Panc1 (cell line): ENCODE measurements around the gene ABCG1. TPM values are rescaled to one million over a fixed set of nuclear protein-coding genes. Genes with fewer than 3 reads are reported as not detected.

Experiments
- ATAC-seq: fragments of 200-7000 bp; cut with Tn5 transposase; 2 replicates; pipeline ENCODE4 v1.9.1; 2020; ENCODE audit warnings: mild to moderate bottlenecking, moderate library complexity
- BruUV-seq: library from RNA; stranded (reverse); fragments of 400-500 nt; replicated peaks from 2 replicates; lab custom pipeline; 2021; lab: Mats Ljungman, UMichigan
- CTCF ChIA-PET: fragments of 300-600 bp; sonication (Branson Sonifier 250); formaldehyde crosslinking; loops from one replicate; lab custom pipeline; 2022; ENCODE audit warnings: antibody characterized with exemption; lab: Charles Lee
- POLR2A ChIA-PET: fragments of 300-600 bp; sonication (Branson Sonifier 250); formaldehyde crosslinking; loops from one replicate; lab custom pipeline; 2022; ENCODE audit warnings: antibody characterized with exemption; lab: Charles Lee
- DNase-seq: peaks from one replicate; pipeline ENCODE4 v3.0.0-alpha.2; 2010; ENCODE audit warnings: low read depth, low spot score
- H3K27ac ChIP-seq: 2 replicates; pipeline ENCODE4 v1.5.1; 2011; ENCODE audit warnings: mild to moderate bottlenecking, low read length, inconsistent platforms
- H3K27me3 ChIP-seq: fragments of 200-500 bp; sonication (Bioruptor generic); 2 replicates; pipeline ENCODE4 v1.6.0; 2014; ENCODE audit warnings: low read length, inconsistent platforms; ENCODE audit not compliant: control insufficient read depth, insufficient read depth
- H3K36me3 ChIP-seq: fragments of 200-500 bp; sonication (Bioruptor generic); 2 replicates; pipeline ENCODE4 v1.5.1; 2014; ENCODE audit warnings: inconsistent platforms, mild to moderate bottlenecking, low read length, moderate library complexity; ENCODE audit not compliant: control insufficient read depth, insufficient read depth
- H3K4me1 ChIP-seq: 2 replicates; pipeline ENCODE4 v1.5.1; 2011; ENCODE audit warnings: inconsistent platforms, mild to moderate bottlenecking, low read length, moderate library complexity; ENCODE audit not compliant: control insufficient read depth, insufficient read depth
- H3K4me3 ChIP-seq, 2 experiments: 2 replicates each; pipeline ENCODE4 v1.5.1; 2011 to 2012; ENCODE audit warnings: low read depth in 2 of 2, low read length in 2 of 2, mild to moderate bottlenecking in 2 of 2, inconsistent platforms in 1 of 2, moderate library complexity in 1 of 2
- H3K9me3 ChIP-seq: fragments of 200-500 bp; sonication (Bioruptor generic); 2 replicates; pipeline ENCODE4 v1.5.1; 2014; ENCODE audit warnings: low read depth, mild to moderate bottlenecking, inconsistent platforms, low read length, moderate library complexity; ENCODE audit not compliant: control insufficient read depth, insufficient read depth
- POLR2AphosphoS5 ChIP-seq: IDR thresholded peaks from 2 replicates; pipeline ENCODE4 v1.6.1; 2012; ENCODE audit warnings: mild to moderate bottlenecking, low read depth, low read length, moderate library complexity
- SIN3A ChIP-seq: IDR thresholded peaks from 2 replicates; pipeline ENCODE4 v1.6.1; 2012; ENCODE audit warnings: low read depth, mild to moderate bottlenecking, low read length, moderate library complexity, borderline replicate concordance; ENCODE audit not compliant: insufficient read depth
- TCF7L2 ChIP-seq: IDR thresholded peaks from 2 replicates; pipeline ENCODE4 v1.6.1; 2011; ENCODE audit warnings: mild to moderate bottlenecking, low read depth, low read length, inconsistent platforms
- in situ Hi-C: cut with HindIII; loops from 2 replicates; pipeline ENCODE4 v1.10.0; 2016; ENCODE audit warnings: low sequenced_read_pairs, low pct_unique_long_range_greater_than_20kb
- intact Hi-C: fragments of 100-400 bp; cut with micrococcal nuclease; formaldehyde crosslinking; loops from one replicate; pipeline ENCODE4 v1.10.0; 2022; ENCODE audit not compliant: unreplicated experiment
- total RNA-seq: library from RNA; stranded (reverse); gene quantifications from one replicate; pipeline ENCODE4 v1.2.1, GENCODE V29; 2021; ENCODE audit not compliant: unreplicated experiment
- TF ChIP-seq, protein P1 (sequence below): fragments of 450-650 bp; IDR thresholded peaks from 2 replicates; pipeline ENCODE4 v1.5.1; 2017; ENCODE audit warnings: mild to moderate bottlenecking
- TF ChIP-seq, protein P2 (sequence below), 2 experiments: IDR thresholded peaks; 2 replicates each; pipeline ENCODE4 v1.6.1; 2011 to 2012; ENCODE audit warnings: low read depth in 2 of 2, control low read depth in 1 of 2, low read length in 1 of 2, mild to moderate bottlenecking in 1 of 2, moderate library complexity in 1 of 2; ENCODE audit not compliant: insufficient read depth in 1 of 2

The ABCG1 gene
- total RNA-seq, 1 experiment from 2014 or later: 0.80 TPM

DNA sequence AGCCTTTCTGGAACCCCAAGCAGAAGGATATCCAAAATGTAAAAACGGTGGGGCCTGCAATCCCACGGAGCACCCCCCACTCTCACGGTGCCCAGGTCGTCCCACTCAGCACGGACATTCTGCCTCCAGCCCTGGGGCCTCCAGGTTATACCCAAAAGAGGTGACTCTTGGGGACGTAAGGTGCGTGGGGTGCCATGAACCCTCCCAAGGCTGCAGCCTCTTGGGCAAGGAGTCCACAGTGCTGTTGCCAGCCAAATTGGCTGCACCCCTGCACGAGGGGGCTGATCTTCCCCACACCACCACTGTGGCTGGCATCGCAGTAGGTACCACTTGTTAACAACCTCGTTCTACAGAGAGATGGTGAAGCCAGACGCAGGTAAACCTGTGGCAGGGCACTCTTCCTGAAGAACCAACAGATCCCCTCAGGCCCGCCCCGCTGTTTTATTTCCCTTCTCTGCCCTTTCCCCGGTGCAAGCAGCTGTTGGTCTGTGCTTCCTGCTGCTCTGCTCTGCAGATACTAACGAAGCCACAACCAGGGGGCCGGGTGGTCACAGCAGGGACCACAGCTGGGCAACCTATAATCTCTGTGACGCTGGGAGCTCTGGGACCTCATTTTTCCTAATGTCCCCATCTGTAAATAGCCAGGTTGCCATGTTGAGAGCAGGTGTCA lies 87.6 kb downstream of the ABCG1 start:
- no peak overlapping the region for H3K4me3 ChIP-seq
- H3K27ac ChIP-seq: no peak overlapping the region
- H3K4me1 ChIP-seq: peaks cover 5% of the 10 kb centered on the region
- ChIA-PET CTCF (no interaction called here), POLR2A (no interaction called here)
- no peaks in the 10 kb centered on the region for H3K36me3 ChIP-seq
- BruUV-seq: no TSS peak
- ATAC-seq (no peak), DNase-seq (no peak)
- H3K9me3 ChIP-seq: no peaks in the 10 kb centered on the region
- intact Hi-C loops (loop anchor here (2.0 kb wide), 1 partner anchor 144 kb away; no protein-coding TSS in a partner anchor), in situ Hi-C loops (no loop called here)
- no peaks in the 10 kb centered on the region for H3K27me3 ChIP-seq
- no peak for TF ChIP-seq SIN3A
- no peak for TF ChIP-seq POLR2AphosphoS5
- TF ChIP-seq, protein P1, sequence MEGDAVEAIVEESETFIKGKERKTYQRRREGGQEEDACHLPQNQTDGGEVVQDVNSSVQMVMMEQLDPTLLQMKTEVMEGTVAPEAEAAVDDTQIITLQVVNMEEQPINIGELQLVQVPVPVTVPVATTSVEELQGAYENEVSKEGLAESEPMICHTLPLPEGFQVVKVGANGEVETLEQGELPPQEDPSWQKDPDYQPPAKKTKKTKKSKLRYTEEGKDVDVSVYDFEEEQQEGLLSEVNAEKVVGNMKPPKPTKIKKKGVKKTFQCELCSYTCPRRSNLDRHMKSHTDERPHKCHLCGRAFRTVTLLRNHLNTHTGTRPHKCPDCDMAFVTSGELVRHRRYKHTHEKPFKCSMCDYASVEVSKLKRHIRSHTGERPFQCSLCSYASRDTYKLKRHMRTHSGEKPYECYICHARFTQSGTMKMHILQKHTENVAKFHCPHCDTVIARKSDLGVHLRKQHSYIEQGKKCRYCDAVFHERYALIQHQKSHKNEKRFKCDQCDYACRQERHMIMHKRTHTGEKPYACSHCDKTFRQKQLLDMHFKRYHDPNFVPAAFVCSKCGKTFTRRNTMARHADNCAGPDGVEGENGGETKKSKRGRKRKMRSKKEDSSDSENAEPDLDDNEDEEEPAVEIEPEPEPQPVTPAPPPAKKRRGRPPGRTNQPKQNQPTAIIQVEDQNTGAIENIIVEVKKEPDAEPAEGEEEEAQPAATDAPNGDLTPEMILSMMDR: no peak
- TF ChIP-seq, protein P2, sequence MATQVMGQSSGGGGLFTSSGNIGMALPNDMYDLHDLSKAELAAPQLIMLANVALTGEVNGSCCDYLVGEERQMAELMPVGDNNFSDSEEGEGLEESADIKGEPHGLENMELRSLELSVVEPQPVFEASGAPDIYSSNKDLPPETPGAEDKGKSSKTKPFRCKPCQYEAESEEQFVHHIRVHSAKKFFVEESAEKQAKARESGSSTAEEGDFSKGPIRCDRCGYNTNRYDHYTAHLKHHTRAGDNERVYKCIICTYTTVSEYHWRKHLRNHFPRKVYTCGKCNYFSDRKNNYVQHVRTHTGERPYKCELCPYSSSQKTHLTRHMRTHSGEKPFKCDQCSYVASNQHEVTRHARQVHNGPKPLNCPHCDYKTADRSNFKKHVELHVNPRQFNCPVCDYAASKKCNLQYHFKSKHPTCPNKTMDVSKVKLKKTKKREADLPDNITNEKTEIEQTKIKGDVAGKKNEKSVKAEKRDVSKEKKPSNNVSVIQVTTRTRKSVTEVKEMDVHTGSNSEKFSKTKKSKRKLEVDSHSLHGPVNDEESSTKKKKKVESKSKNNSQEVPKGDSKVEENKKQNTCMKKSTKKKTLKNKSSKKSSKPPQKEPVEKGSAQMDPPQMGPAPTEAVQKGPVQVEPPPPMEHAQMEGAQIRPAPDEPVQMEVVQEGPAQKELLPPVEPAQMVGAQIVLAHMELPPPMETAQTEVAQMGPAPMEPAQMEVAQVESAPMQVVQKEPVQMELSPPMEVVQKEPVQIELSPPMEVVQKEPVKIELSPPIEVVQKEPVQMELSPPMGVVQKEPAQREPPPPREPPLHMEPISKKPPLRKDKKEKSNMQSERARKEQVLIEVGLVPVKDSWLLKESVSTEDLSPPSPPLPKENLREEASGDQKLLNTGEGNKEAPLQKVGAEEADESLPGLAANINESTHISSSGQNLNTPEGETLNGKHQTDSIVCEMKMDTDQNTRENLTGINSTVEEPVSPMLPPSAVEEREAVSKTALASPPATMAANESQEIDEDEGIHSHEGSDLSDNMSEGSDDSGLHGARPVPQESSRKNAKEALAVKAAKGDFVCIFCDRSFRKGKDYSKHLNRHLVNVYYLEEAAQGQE (IDR thresholded peaks at IDR 0.05; ENCODE audit: insufficient read depth in 1 of 2, low read depth in 2 of 2, low read length in 1 of 2): no peak
- TF ChIP-seq TCF7L2: no peak

DNA sequence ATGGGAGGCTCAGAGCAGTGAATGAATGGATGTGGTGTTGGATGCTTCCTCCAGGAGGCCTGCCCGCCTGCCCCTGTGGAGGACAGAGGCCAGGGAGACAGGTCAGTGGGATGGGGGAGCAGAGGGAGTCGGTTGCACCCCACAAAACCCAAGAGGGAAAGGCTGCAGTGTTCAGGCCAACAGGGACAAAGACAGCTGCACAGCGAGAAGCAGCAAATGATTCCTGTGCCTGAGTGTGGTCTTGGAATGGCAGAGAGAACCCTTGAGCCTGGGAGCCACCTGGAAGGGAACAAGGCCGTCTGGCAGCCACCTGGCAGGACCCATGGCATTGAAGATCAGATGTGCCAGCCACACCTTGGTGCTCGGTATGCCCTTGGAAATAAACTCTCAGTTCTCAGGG lies 88.2 kb downstream of the ABCG1 start:
- no peak for ATAC-seq

More for the DNA sequence above, 88.2 kb downstream of the ABCG1 start:
- DNase-seq: no peak
- BruUV-seq: no TSS peak
- ChIA-PET POLR2A (no interaction called here), CTCF (no interaction called here)
- H3K4me1 ChIP-seq: peaks cover 10% of the 10 kb centered on the region
- no peaks in the 10 kb centered on the region for H3K9me3 ChIP-seq
- H3K36me3 ChIP-seq: no peaks in the 10 kb centered on the region
- in situ Hi-C loops: no loop called here
- no peak overlapping the region for H3K27ac ChIP-seq
- no peak overlapping the region for H3K4me3 ChIP-seq
- TF ChIP-seq, protein P2 (IDR thresholded peaks at IDR 0.05; ENCODE audit: insufficient read depth in 1 of 2, low read depth in 2 of 2, low read length in 1 of 2): no peak
- TF ChIP-seq TCF7L2 (no peak), SIN3A (no peak), POLR2AphosphoS5 (no peak)
- intact Hi-C loops: loop anchor here (2.0 kb wide), 1 partner anchor 144 kb away; no protein-coding TSS in a partner anchor
- no peaks in the 10 kb centered on the region for H3K27me3 ChIP-seq
